Right renal cortex interstitium (tissue), 3 donors: ENCODE results near the gene GRID2. TPM values are rescaled to one million over a fixed set of nuclear protein-coding genes. Genes with fewer than 3 reads are reported as not detected.
A peak's percentile ranks its signal among the peaks of the same experiment; 100 is the strongest.
"Not testable (repeated sequence)": the region's sequence is repeated elsewhere in the genome, so short reads cannot be mapped to it uniquely, and the experiment has no call there.

ENCODE experiments used
- DNase-seq, 3 donors: peaks; one replicate each; pipeline ENCODE4 v3.0.0-alpha.2; 2013; ENCODE audit warnings: low read depth in 3 of 3, low spot score in 2 of 3
- polyA plus RNA-seq, 3 donors: library from polyadenylated mRNA; unstranded; fragments of 120-200 nt; gene quantifications; one replicate each; pipeline ENCODE4 v1.2.1, GENCODE V29; 2013; ENCODE audit not compliant: insufficient read length in 3 of 3

GRID2 gene
- polyA plus RNA-seq, 3 donors, result 4.9 to 7.5 (median 7.2) TPM

GRCh38 chr4:92305148-92305877 is 1.5 kb downstream of the GRID2 start:
- peak; percentile 20 to 35 (median 31) for DNase-seq

GRCh38 chr4:92305878-92306520 is 2.2 kb downstream of the GRID2 start:
- DNase-seq, result peak in 1 of 3 donors; percentile 12

- no peak for DNase-seq
These were observed 3.4 kb downstream of the GRID2 start for GRCh38 chr4:92307181-92307580.

GRCh38 chr4:92307866-92308265 is 4.1 kb downstream of the GRID2 start:
- no peak for DNase-seq

- DNase-seq, result no peak
These were observed 13.3 kb downstream of the GRID2 start for GRCh38 chr4:92317047-92317446.

GRCh38 chr4:92328095-92328494 is 24.3 kb downstream of the GRID2 start:
- DNase-seq, result no peak

GRCh38 chr4:92333016-92333415 is 29.2 kb downstream of the GRID2 start:
- DNase-seq, result no peak

- no peak for DNase-seq
These were observed 31.1 kb downstream of the GRID2 start for GRCh38 chr4:92334716-92335350.

GRCh38 chr4:92339676-92340075 is 35.9 kb downstream of the GRID2 start:
- DNase-seq, result no peak

- DNase-seq, result no peak
These were observed 40.5 kb downstream of the GRID2 start for GRCh38 chr4:92344216-92344615.

GRCh38 chr4:92346289-92346688 is 42.5 kb downstream of the GRID2 start:
- no peak for DNase-seq

GRCh38 chr4:92357966-92358365 is 54.2 kb downstream of the GRID2 start:
- no peak for DNase-seq

- DNase-seq, result no peak
These were observed 55.7 kb downstream of the GRID2 start for GRCh38 chr4:92359491-92359890.

- no peak for DNase-seq
These were observed 58.3 kb downstream of the GRID2 start for GRCh38 chr4:92362028-92362427.

GRCh38 chr4:92368653-92369052 is 64.9 kb downstream of the GRID2 start:
- DNase-seq, result no peak

GRCh38 chr4:92381616-92382015 is 77.8 kb downstream of the GRID2 start:
- no peak for DNase-seq

GRCh38 chr4:92382128-92382527 is 78.4 kb downstream of the GRID2 start:
- DNase-seq, result no peak

- DNase-seq, result no peak
These were observed 83.8 kb downstream of the GRID2 start for GRCh38 chr4:92387459-92388069.

- no peak for DNase-seq
These were observed 95.3 kb downstream of the GRID2 start for GRCh38 chr4:92399032-92399431.

- not testable (repeated sequence) for DNase-seq
These were observed 99.8 kb downstream of the GRID2 start for GRCh38 chr4:92403525-92403924.

GRCh38 chr4:92406488-92406887 is 102.7 kb downstream of the GRID2 start:
- DNase-seq, result no peak
